Liver (tissue), 9 donors: ENCODE results near the gene ARHGEF7. TPM values are rescaled to one million over a fixed set of nuclear protein-coding genes. Genes with fewer than 3 reads are reported as not detected.

Experiments used
- DNase-seq: peaks from one replicate; pipeline ENCODE4 v3.0.0-alpha.2; 2017; ENCODE audit warnings: low spot score
- H3K27ac ChIP-seq, 2 donors: one replicate each; pipeline ENCODE4 v1.7.0; 2013; ENCODE audit warnings: inconsistent platforms in 2 of 2, low read length in 2 of 2, control low read depth in 1 of 2, low read depth in 1 of 2, mild to moderate bottlenecking in 1 of 2
- H3K27me3 ChIP-seq, 4 donors: one replicate each; pipeline versions ENCODE4 v1.6.1 to v1.7.0; 2013; ENCODE audit warnings: low read length in 3 of 4, inconsistent platforms in 1 of 4, mild to moderate bottlenecking in 1 of 4, moderate library complexity in 1 of 4; ENCODE audit not compliant: control insufficient read depth in 4 of 4, insufficient read depth in 4 of 4
- H3K36me3 ChIP-seq, 4 donors: one replicate each; pipeline versions ENCODE4 v1.6.1 to v1.7.0; 2013; ENCODE audit warnings: low read length in 3 of 4, mild to moderate bottlenecking in 3 of 4, low read depth in 1 of 4, moderate library complexity in 1 of 4; ENCODE audit not compliant: control insufficient read depth in 4 of 4, insufficient read depth in 3 of 4
- H3K4me1 ChIP-seq, 4 donors: one replicate each; pipeline versions ENCODE4 v1.6.1 to v1.7.0; 2013; ENCODE audit warnings: low read length in 3 of 4, mild to moderate bottlenecking in 3 of 4, moderate library complexity in 1 of 4; ENCODE audit not compliant: control insufficient read depth in 4 of 4, insufficient read depth in 4 of 4
- H3K4me3 ChIP-seq, 3 donors: one replicate each; pipeline versions ENCODE4 v1.6.1 to v1.7.0; 2013; ENCODE audit warnings: low read length in 3 of 3, control low read depth in 1 of 3, low read depth in 1 of 3, mild to moderate bottlenecking in 1 of 3
- H3K9ac ChIP-seq, 2 donors: one replicate each; pipeline ENCODE4 v1.7.0; 2013; ENCODE audit warnings: low read length in 2 of 2, mild to moderate bottlenecking in 2 of 2, moderate library complexity in 2 of 2, control low read depth in 1 of 2, low read depth in 1 of 2
- H3K9me3 ChIP-seq, 4 donors: one replicate each; pipeline versions ENCODE4 v1.6.1 to v1.7.0; 2013; ENCODE audit warnings: low read length in 3 of 4; ENCODE audit not compliant: control insufficient read depth in 4 of 4
- GABPA ChIP-seq, 2 donors: IDR thresholded peaks in 1 of 2; conservative IDR thresholded peaks in 1 of 2; 2 replicates each; pipeline ENCODE4 v1.6.1; 2016; ENCODE audit warnings: antibody characterized with exemption in 2 of 2, mild to moderate bottlenecking in 1 of 2, moderate library complexity in 1 of 2
- HNF4A ChIP-seq, 2 donors: conservative IDR thresholded peaks; 2 replicates each; pipeline ENCODE4 v1.6.1; 2016; ENCODE audit warnings: antibody characterized with exemption in 2 of 2, mild to moderate bottlenecking in 2 of 2
- HNF4G ChIP-seq: IDR thresholded peaks from 2 replicates; pipeline ENCODE4 v1.6.1; 2016; ENCODE audit warnings: antibody characterized with exemption
- JUND ChIP-seq, 2 donors: IDR thresholded peaks; 2 replicates each; pipeline ENCODE4 v1.6.1; 2016; ENCODE audit warnings: antibody characterized with exemption in 2 of 2
- RAD21 ChIP-seq, 2 donors: IDR thresholded peaks; 2 replicates each; pipeline ENCODE4 v1.6.1; 2016; ENCODE audit warnings: antibody characterized with exemption in 2 of 2, mild to moderate bottlenecking in 2 of 2
- REST ChIP-seq: IDR thresholded peaks from 2 replicates; pipeline ENCODE4 v1.6.1; 2016; ENCODE audit warnings: antibody characterized with exemption, mild to moderate bottlenecking
- RXRA ChIP-seq, 2 donors: IDR thresholded peaks; 2 replicates each; pipeline ENCODE4 v1.6.1; 2017 to 2018; ENCODE audit warnings: antibody characterized with exemption in 2 of 2, mild to moderate bottlenecking in 1 of 2
- SP1 ChIP-seq: IDR thresholded peaks from 2 replicates; pipeline ENCODE4 v1.6.1; 2018; ENCODE audit warnings: antibody characterized with exemption, mild to moderate bottlenecking
- YY1 ChIP-seq: IDR thresholded peaks from 2 replicates; pipeline ENCODE4 v1.6.1; 2016; ENCODE audit warnings: antibody characterized with exemption, mild to moderate bottlenecking
- ZBTB33 ChIP-seq: IDR thresholded peaks from 2 replicates; pipeline ENCODE4 v1.6.1; 2016; ENCODE audit warnings: antibody characterized with exemption
- WGBS: extraction: QIAGEN DNeasy Blood & Tissue Kit; methylation state at CpG from one replicate; pipeline ENCODE4 v1.1.7; 2013; 5-methylcytosine and 5-hydroxymethylcytosine counted together
- polyA plus RNA-seq, 2 donors: library from polyadenylated mRNA; stranded (reverse) in 1 of 2; unstranded in 1 of 2; fragments of 200-250 nt in 1 of 2; fragments of >200 nt in 1 of 2; fragmentation: Nextera tagmentation in 1 of 2; extraction: Ambion mirVana in 1 of 2; gene quantifications; one replicate each; pipeline versions ENCODE4 v1.2.1 to v1.2.3, GENCODE V29; 2013 to 2015
- total RNA-seq, 2 donors: library from RNA; depleted of rRNA; stranded (reverse); fragments of >200 nt; gene quantifications; one replicate each; pipeline ENCODE4 v1.2.3, GENCODE V29; 2014
- TF ChIP-seq, protein P1 (sequence below): IDR thresholded peaks from 2 replicates; pipeline ENCODE4 v1.6.1; 2016; ENCODE audit warnings: antibody characterized with exemption
- TF ChIP-seq, protein P2 (sequence below): IDR thresholded peaks from 2 replicates; pipeline ENCODE4 v1.6.1; 2016; ENCODE audit warnings: antibody characterized with exemption
- donor health status: healthy.
- donor health status: healthy.
- donor health status: healthy.
- donor health status: healthy.
- donor health status: healthy.

ARHGEF7 gene
- total and polyA plus RNA-seq, 4 donors, result 10.3 to 37.5 (median 20.1) TPM

GRCh38 chr13:111315347-111315995 lies 200.4 kb downstream of the ARHGEF7 start:
- H3K27me3 ChIP-seq, result no peaks in the 10 kb centered on the region
- no peak for DNase-seq
- H3K4me3 ChIP-seq, result no peak overlapping the region
- WGBS, result 94% methylated on average over 15 of the region's 15 CpGs
- no peak overlapping the region for H3K9ac ChIP-seq
- no peak for TF ChIP-seq RAD21 (IDR thresholded peaks at IDR 0.05)
- no peak for TF ChIP-seq GABPA (IDR thresholded peaks at IDR 0.05 in 1 of 2, conservative IDR thresholded peaks at IDR 0.05 in 1 of 2)
- no peak for TF ChIP-seq RXRA (IDR thresholded peaks at IDR 0.05)
- TF ChIP-seq SP1, result no peak
- no peak for TF ChIP-seq ZBTB33
- TF ChIP-seq HNF4G, result no peak
- TF ChIP-seq HNF4A (conservative IDR thresholded peaks at IDR 0.05), result no peak
- no peak for TF ChIP-seq YY1
- no peak for TF ChIP-seq JUND (IDR thresholded peaks at IDR 0.05)
- no peak for TF ChIP-seq REST
- TF ChIP-seq, protein P1, sequence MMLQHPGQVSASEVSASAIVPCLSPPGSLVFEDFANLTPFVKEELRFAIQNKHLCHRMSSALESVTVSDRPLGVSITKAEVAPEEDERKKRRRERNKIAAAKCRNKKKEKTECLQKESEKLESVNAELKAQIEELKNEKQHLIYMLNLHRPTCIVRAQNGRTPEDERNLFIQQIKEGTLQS, result no peak
- no peak overlapping the region for H3K27ac ChIP-seq
- H3K9me3 ChIP-seq, result peaks cover 0 to 5% (median 1%) of the 10 kb centered on the region in 4 donors
- H3K36me3 ChIP-seq, result no peaks in the 10 kb centered on the region
- H3K4me1 ChIP-seq, result no peaks in the 10 kb centered on the region

- H3K27me3 ChIP-seq, result no peaks in the 10 kb centered on the region
- peaks cover 0 to 5% (median 1%) of the 10 kb centered on the region in 4 donors for H3K9me3 ChIP-seq
- H3K4me3 ChIP-seq, result no peak overlapping the region
- H3K27ac ChIP-seq, result no peak overlapping the region
- 82% methylated on average over 12 of the region's 12 CpGs for WGBS
- no peak overlapping the region for H3K9ac ChIP-seq
- H3K4me1 ChIP-seq, result no peaks in the 10 kb centered on the region
- no peaks in the 10 kb centered on the region for H3K36me3 ChIP-seq
- TF ChIP-seq REST (no peak), HNF4A (conservative IDR thresholded peaks at IDR 0.05) (no peak), HNF4G (no peak), RAD21 (IDR thresholded peaks at IDR 0.05) (no peak)
- TF ChIP-seq, protein P2, sequence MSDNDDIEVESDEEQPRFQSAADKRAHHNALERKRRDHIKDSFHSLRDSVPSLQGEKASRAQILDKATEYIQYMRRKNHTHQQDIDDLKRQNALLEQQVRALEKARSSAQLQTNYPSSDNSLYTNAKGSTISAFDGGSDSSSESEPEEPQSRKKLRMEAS, result no peak
- no peak for DNase-seq
Measured at GRCh38 chr13:111316161-111316730, 201.1 kb downstream of the ARHGEF7 start.
